Omental fat pad (tissue), 4 donors: ENCODE measurements around the gene GDPD4. TPM values are rescaled to one million over a fixed set of nuclear protein-coding genes. Genes with fewer than 3 reads are reported as not detected.

Source experiments
- ATAC-seq: fragments of 150-250 bp; one replicate; pipeline ENCODE4 v1.9.1; 2016; ENCODE audit warnings: mild to moderate bottlenecking, moderate library complexity; ENCODE audit not compliant: low FRiP score
- DNase-seq: peaks from one replicate; pipeline ENCODE4 v3.0.0-alpha.2; 2019; ENCODE audit warnings: low spot score
- total RNA-seq, 4 donors: library from RNA; depleted of rRNA; stranded (reverse); fragments of >200 nt; gene quantifications; one replicate each; pipeline ENCODE4 v1.1.0, GENCODE V29; 2016
- TF ChIP-seq, protein P1 (sequence below), 3 donors: fragments of 450-650 bp; IDR thresholded peaks; one replicate each; pipeline ENCODE4 v1.5.1; 2016 to 2017; ENCODE audit warnings: antibody characterized with exemption in 3 of 3, mild to moderate bottlenecking in 3 of 3, moderate library complexity in 2 of 3

Gene GDPD4
- total RNA-seq, 4 donors from 2014 or later: not detected

DNA sequence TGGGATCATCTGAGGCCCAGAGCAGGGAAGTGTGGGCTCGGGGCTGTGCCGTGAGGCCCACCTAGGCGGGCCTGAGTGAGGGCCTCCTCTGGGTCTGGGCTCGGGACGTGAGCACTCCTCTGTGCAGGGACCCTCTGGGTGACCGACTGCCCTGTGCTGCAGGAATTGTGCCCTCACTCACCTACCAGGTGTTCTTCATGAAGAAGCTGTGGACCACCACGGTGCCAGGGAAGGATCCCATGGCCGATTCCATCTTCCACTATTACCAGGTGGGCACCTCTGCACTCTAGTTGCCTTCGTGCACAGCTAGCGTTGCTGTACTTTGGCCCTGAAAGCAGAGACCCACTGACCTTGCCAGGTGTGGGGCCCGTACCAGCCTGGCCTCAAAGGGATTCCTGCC, 93.0 kb downstream of the GDPD4 start:
- DNase-seq: no peak
- TF ChIP-seq, protein P1, sequence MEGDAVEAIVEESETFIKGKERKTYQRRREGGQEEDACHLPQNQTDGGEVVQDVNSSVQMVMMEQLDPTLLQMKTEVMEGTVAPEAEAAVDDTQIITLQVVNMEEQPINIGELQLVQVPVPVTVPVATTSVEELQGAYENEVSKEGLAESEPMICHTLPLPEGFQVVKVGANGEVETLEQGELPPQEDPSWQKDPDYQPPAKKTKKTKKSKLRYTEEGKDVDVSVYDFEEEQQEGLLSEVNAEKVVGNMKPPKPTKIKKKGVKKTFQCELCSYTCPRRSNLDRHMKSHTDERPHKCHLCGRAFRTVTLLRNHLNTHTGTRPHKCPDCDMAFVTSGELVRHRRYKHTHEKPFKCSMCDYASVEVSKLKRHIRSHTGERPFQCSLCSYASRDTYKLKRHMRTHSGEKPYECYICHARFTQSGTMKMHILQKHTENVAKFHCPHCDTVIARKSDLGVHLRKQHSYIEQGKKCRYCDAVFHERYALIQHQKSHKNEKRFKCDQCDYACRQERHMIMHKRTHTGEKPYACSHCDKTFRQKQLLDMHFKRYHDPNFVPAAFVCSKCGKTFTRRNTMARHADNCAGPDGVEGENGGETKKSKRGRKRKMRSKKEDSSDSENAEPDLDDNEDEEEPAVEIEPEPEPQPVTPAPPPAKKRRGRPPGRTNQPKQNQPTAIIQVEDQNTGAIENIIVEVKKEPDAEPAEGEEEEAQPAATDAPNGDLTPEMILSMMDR (IDR thresholded peaks at IDR 0.05): no peak
- ATAC-seq: no peak

DNA sequence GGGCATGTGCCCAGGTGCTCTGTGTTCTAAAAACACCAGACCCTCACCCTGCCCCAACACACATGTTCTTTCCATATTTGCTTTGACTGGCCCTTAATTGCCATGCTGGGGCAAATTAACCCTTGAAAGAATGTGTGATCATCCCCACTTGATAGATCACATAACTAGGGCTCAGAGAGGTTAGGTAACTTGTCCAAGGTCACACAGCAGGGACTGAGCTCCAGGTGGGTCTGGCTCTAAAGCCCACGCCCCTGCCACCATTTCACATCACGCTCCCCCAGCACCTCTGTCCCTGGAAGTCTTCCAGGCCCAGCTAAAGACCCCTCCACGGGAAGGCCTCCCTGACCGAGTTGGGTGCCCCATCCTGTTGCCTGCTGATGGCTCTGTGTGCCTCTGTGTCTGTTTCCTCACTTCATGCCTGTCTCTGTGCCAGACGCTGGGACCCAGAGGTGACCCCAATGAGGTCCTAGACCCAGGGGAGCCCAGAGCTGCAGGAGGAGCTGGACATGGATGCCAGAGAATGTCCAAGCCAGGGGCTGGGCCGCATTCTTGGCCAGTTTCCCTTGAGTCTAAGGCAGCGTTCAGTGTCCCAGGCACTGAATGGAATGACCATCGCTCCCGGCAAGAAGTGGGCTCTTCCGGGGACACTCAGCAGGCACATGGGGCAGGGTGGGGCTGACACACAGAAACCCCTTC, 93.7 kb downstream of the GDPD4 start:
- TF ChIP-seq, protein P1 (IDR thresholded peaks at IDR 0.05): no peak
- no peak for ATAC-seq
- no peak for DNase-seq

DNA sequence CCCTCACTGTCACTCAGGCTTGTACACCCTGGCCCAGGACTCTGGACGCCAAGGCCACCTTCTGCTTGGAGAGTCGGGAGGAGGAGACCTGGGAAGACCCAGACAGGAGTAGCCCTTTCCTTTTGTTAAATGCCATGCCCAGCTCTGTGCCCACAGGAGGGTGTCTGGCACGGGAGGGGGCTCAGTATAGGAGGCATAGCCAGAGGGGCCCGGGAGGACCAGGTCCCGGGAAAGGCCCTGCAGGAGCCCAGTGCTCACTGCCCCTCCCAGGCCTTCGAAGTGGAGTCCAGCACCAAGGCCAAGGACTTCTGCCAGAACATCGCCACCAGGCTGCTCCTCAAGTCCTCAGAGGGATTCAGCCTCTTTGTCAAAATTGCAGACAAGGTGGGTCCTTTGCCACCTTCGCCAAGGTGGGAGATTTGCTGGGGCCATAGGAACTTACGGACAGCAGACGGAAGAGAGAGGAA, 94.4 kb downstream of the GDPD4 start:
- ATAC-seq: no peak
- TF ChIP-seq, protein P1 (IDR thresholded peaks at IDR 0.05): no peak
- no peak for DNase-seq

DNA sequence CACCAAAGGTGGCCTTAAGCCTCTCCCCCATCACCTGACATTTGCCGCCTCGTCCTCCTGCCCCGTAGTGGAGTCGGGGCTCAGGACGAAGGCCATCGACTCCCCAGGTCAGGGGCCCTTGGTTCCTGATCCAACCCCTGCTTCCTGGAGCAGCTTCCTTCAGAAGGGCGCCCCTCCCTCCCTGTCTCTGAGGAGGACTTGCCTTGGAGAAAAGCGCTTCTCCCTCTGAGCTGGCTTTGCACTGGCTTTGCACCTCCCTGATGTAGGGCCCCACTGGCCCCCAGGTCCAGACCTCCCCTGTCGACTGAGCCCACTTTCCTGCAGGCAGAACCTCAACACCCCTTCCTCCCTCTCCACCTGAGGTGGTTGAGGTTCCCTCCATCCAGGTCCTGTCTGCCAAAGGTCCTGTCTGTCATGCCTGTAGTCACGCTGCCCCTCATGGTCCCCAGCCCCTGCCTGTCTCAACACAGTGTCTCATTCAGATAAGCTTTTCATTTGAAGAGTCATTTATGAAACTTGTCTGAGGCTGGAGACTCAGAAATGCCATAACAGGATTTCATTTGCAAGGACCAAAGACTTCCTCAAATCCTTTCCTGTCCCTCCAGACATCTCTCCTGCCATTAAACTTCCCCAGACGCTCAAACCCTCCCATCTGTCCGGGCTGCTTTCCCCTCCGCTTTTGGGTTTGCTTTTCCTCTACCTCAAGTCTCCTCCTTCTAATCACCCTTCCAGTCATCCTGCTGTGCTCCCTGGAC, 95.0 kb downstream of the GDPD4 start:
- TF ChIP-seq, protein P1 (IDR thresholded peaks at IDR 0.05): no peak
- no peak for DNase-seq
- ATAC-seq: no peak

DNA sequence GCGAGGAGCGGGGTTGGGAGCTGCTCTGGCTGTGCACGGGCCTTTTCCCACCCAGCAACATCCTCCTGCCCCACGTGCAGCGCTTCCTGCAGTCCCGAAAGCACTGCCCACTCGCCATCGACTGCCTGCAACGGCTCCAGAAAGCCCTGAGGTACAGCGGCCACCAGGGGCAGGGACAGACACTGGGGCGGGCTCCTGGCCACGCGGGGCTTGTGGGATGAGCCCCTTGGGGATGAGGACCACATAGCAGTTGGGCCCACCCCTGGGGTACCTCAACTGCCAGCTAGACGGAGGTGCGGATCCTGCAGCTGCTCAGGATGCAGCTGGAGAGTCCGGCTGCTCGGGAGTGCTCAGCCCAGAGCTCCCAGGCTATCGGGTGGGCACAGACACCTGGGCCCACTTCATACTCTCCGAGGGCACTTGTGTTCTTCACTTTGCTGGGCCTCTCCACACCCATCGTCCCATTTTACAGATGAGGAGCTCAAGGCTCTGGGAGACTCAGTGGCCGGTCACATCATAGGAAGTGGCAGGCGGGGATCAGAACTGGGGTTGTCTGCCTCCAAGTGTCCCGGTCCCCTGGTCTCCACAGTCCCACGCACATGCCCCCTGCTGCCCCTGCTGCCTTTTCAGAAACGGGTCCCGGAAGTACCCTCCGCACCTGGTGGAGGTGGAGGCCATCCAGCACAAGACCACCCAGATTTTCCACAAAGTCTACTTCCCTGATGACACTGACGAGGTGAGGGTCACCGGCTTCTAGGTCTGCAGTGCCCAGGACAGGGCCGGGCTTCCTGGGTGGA, 95.8 kb downstream of the GDPD4 start:
- ATAC-seq: no peak
- TF ChIP-seq, protein P1 (IDR thresholded peaks at IDR 0.05): no peak
- DNase-seq: no peak

DNA sequence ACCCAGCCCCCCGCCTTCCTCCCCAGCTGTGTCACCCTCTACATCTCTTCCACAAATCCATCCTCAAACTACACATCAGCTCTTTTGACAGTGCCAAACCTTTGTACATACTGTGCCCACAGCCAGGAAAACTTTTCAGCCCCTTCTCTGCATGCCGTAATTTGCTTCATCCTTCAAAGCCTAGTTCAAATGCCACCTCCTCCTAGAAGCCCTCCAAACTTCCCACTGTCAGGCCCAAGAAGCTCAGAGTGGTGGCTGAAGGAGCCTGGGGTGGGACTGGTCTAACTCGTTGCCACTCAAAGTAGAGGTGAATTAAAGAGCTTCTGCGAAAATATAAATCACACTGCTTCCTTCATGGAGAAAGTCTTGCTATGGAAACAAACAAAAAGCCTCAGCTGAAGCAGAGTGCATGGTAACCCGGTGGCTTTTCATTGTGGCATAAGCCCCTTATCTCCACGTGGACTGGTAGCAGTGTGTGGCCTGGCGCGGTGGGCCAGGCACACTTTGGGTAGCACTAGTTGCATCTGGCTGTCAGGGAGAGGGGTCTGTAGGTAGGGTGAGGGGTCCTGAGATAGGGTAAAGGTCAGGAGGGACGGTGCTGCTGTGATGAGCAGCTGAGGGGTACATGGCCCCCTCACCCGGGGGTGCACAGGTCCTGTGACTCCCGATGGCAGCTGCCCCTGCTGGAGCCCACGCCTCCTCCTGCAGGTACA, 96.6 kb downstream of the GDPD4 start:
- ATAC-seq (no peak), DNase-seq (no peak)
- TF ChIP-seq, protein P1 (IDR thresholded peaks at IDR 0.05): no peak
